NCI-H128 (cell line): ENCODE results near the gene EIPR1.

ENCODE experiments used
- DNase-seq: peaks from one replicate; lab custom pipeline; 2025; ENCODE audit not compliant: unreplicated experiment; lab: John Stamatoyannopoulos, UW

EIPR1 gene

GRCh38 chr2:3256605-3257004 is 121.0 kb downstream of the EIPR1 start:
- no peak for DNase-seq

GRCh38 chr2:3256157-3256556 is 121.5 kb downstream of the EIPR1 start:
- DNase-seq, result no peak

- no peak for DNase-seq
Observed at GRCh38 chr2:3254442-3254941, 123.1 kb downstream of the EIPR1 start.

- no peak for DNase-seq
Observed at GRCh38 chr2:3253913-3254441, 123.6 kb downstream of the EIPR1 start.

- no peak for DNase-seq
Observed at GRCh38 chr2:3251946-3252345, 125.7 kb downstream of the EIPR1 start.

- no peak for DNase-seq
Observed at GRCh38 chr2:3249476-3249962, 128.1 kb downstream of the EIPR1 start.

- no peak for DNase-seq
Observed at GRCh38 chr2:3248754-3249475, 128.7 kb downstream of the EIPR1 start.

GRCh38 chr2:3246928-3247714 is 130.5 kb downstream of the EIPR1 start:
- no peak for DNase-seq

- DNase-seq, result no peak
Observed at GRCh38 chr2:3246406-3246805, 131.2 kb downstream of the EIPR1 start.

- DNase-seq, result no peak
Observed at GRCh38 chr2:3244486-3244885, 133.1 kb downstream of the EIPR1 start.

- DNase-seq, result no peak
Observed at GRCh38 chr2:3243804-3244203, 133.8 kb downstream of the EIPR1 start.

GRCh38 chr2:3242747-3243369 is 134.8 kb downstream of the EIPR1 start:
- DNase-seq, result no peak

GRCh38 chr2:3241971-3242746 is 135.5 kb downstream of the EIPR1 start:
- DNase-seq, result no peak

- no peak for DNase-seq
Observed at GRCh38 chr2:3238951-3239841, 138.4 kb downstream of the EIPR1 start.

GRCh38 chr2:3236300-3237045 is 141.1 kb downstream of the EIPR1 start:
- no peak for DNase-seq

- DNase-seq, result no peak
Observed at GRCh38 chr2:3233877-3234276, 143.7 kb downstream of the EIPR1 start.

- DNase-seq, result no peak
Observed at GRCh38 chr2:3229221-3229620, 148.4 kb downstream of the EIPR1 start.

GRCh38 chr2:3224681-3225080 is 152.9 kb downstream of the EIPR1 start:
- no peak for DNase-seq
